Esophagus mucosa (tissue), 1 donor: ENCODE measurements around the gene MFN2. TPM values are rescaled to one million over a fixed set of nuclear protein-coding genes. Genes with fewer than 3 reads are reported as not detected.
"Not testable (repeated sequence)": the region's sequence is repeated elsewhere in the genome, so short reads cannot be mapped to it uniquely, and the experiment has no call there.

Source experiments
- ATAC-seq: fragments of 200-7000 bp; cut with Tn5 transposase; one replicate; pipeline ENCODE4 v1.9.1; 2020
- total RNA-seq: library from RNA; stranded (reverse); gene quantifications from one replicate; pipeline ENCODE4 v1.2.4, GENCODE V29; 2023
- donor health status: DM: yes; HTN: yes; CAD: no.

Gene MFN2
- total RNA-seq, 1 donor from 2014 or later = 96.5 TPM

GRCh38 chr1:12001249-12001917 lies 21.1 kb downstream of the MFN2 start:
- no peak for ATAC-seq

- ATAC-seq = peak; percentile 77
Measured at GRCh38 chr1:12001996-12002493, 21.8 kb downstream of the MFN2 start.

GRCh38 chr1:12003762-12004161 lies 23.5 kb downstream of the MFN2 start:
- no peak for ATAC-seq

- ATAC-seq = peak; percentile 4
Measured at GRCh38 chr1:12005488-12006166, 25.4 kb downstream of the MFN2 start.

GRCh38 chr1:12006167-12006921 lies 26.1 kb downstream of the MFN2 start:
- no peak for ATAC-seq

GRCh38 chr1:12007204-12007603 lies 27.0 kb downstream of the MFN2 start:
- ATAC-seq = no peak

- not testable (repeated sequence) for ATAC-seq
Measured at GRCh38 chr1:12008355-12008754, 28.1 kb downstream of the MFN2 start.

- ATAC-seq = peak; percentile 15
Measured at GRCh38 chr1:12009318-12009947, 29.2 kb downstream of the MFN2 start.

- no peak for ATAC-seq
Measured at GRCh38 chr1:12010746-12011570, 30.7 kb downstream of the MFN2 start.

- ATAC-seq = no peak
Measured at GRCh38 chr1:12011998-12012397, 31.8 kb downstream of the MFN2 start.

- ATAC-seq = no peak
Measured at GRCh38 chr1:12012560-12013316, 32.5 kb downstream of the MFN2 start.

- peak; percentile 7 for ATAC-seq
Measured at GRCh38 chr1:12014141-12014991, 34.1 kb downstream of the MFN2 start.

GRCh38 chr1:12015001-12015491 lies 34.8 kb downstream of the MFN2 start:
- no peak for ATAC-seq

GRCh38 chr1:12015499-12015898 lies 35.3 kb downstream of the MFN2 start:
- no peak for ATAC-seq

GRCh38 chr1:12016182-12016581 lies 35.9 kb downstream of the MFN2 start:
- no peak for ATAC-seq

- peak; percentile 7 for ATAC-seq
Measured at GRCh38 chr1:12019858-12020509, 39.7 kb downstream of the MFN2 start.

- no peak for ATAC-seq
Measured at GRCh38 chr1:12021616-12022015, 41.4 kb downstream of the MFN2 start.

- no peak for ATAC-seq
Measured at GRCh38 chr1:12022036-12022435, 41.8 kb downstream of the MFN2 start.

GRCh38 chr1:12026586-12026985 lies 46.3 kb downstream of the MFN2 start:
- no peak for ATAC-seq
